ENCODE results near the gene FAM20C.

FAM20C gene

GRCh38 chr7:292226-292625 is 99.9 kb downstream of the FAM20C start:
- Histone ChIP-seq H3K36me3 (no peaks in the 10 kb centered on the region), H3K4me1 (no peaks in the 10 kb centered on the region), H3K9me3 (no peaks in the 10 kb centered on the region), H3K27me3 (peaks cover 61% of the 10 kb centered on the region), H3K4me3 (ENCODE audit: low read depth, low read length) (no peak overlapping the region)
- no peak for TF ChIP-seq CTCF (IDR thresholded peaks at IDR 0.05; ENCODE audit: low read depth, low read length)
- DNase-seq = no peak

GRCh38 chr7:292826-293225 is 100.5 kb downstream of the FAM20C start:
- no peaks in the 10 kb centered on the region for H3K4me1 ChIP-seq
- H3K9me3 ChIP-seq = no peaks in the 10 kb centered on the region
- no peak for TF ChIP-seq CTCF (IDR thresholded peaks at IDR 0.05; ENCODE audit: low read depth, low read length)
- H3K36me3 ChIP-seq = no peaks in the 10 kb centered on the region
- peaks cover 57% of the 10 kb centered on the region for H3K27me3 ChIP-seq
- DNase-seq = no peak
- H3K4me3 ChIP-seq (ENCODE audit: low read depth, low read length) = no peak overlapping the region

DNA sequence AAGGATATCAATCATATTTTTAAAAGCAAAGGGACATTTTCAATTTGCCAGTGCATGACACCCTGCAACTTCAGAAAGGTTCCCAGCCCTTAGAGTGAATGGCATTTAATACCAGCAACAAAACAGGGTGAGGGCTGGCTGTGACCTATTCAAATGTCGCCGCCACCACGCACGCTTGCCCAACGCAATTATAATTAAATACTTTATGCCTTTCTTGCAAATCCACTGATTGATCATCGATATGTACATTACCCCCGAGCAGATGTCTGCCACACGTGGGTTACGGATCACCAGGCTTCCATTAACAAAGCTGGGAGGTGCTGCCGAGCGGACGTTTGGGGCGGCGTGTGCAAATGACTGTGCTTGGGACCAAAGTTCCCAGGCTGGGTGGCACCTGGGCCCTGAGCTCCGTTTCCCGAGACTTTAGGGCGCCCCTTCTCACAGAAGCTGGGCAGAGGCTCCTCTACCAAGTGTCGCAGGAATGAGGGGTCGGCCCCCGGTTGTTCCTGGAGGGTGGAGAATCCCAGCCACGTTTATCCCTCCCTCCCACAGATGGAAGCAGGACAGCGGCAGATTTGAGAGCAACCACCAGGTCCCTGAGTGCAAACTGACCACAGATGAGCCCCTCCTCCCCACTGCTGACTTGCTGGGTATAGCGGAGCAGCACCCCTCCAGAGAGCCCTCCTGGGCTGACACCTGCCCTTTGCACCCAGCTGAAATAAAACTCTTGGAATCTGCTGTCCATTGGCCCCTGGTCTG is 101.5 kb downstream of the FAM20C start:
- Histone ChIP-seq H3K4me1 (no peaks in the 10 kb centered on the region), H3K36me3 (no peaks in the 10 kb centered on the region), H3K4me3 (ENCODE audit: low read depth, low read length) (no peak overlapping the region), H3K27me3 (peaks cover 48% of the 10 kb centered on the region), H3K9me3 (no peaks in the 10 kb centered on the region)
- TF ChIP-seq CTCF (IDR thresholded peaks at IDR 0.05; ENCODE audit: low read depth, low read length) = no peak
- DNase-seq = no peak

DNA sequence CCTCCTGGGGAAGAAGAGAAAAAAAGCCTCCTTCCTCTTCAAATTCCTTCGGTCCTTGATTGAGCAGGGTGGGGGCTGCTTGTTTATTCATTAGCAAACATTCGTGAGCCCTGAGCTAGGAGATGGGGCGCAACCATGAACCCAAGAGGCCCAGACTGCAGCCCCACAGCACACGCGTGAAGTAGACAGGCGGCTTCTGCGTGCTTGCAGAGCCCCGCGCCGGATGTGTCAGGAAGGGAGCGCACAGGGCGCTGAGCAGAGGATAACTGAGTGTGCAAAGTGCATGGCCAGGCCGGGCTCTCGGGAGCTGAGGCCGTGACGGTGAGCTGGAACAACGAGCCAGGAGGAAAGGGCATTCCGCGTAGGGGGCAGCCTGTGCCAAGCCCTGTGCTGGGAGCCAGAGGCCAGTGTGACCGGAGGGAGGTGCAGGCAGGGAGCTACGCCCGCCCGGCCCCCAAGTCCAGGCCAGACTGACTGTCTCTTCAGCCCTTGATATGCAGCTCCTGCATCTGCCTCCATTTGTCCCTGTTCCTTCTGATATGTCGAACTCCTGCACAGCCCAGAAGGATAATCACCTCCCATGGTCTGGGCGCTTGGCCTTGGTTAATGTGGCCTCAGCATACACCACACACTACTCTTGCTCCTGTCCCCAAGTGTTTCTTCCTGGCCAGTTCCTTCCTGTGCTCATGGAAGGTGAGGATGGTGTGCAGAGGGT is 102.2 kb downstream of the FAM20C start:
- Histone ChIP-seq H3K27me3 (peaks cover 41% of the 10 kb centered on the region), H3K36me3 (no peaks in the 10 kb centered on the region), H3K4me3 (ENCODE audit: low read depth, low read length) (no peak overlapping the region), H3K4me1 (no peaks in the 10 kb centered on the region), H3K9me3 (no peaks in the 10 kb centered on the region)
- no peak for TF ChIP-seq CTCF (IDR thresholded peaks at IDR 0.05; ENCODE audit: low read depth, low read length)
- no peak for DNase-seq

- Histone ChIP-seq H3K4me1 (no peaks in the 10 kb centered on the region), H3K27me3 (peaks cover 32% of the 10 kb centered on the region), H3K36me3 (no peaks in the 10 kb centered on the region), H3K4me3 (ENCODE audit: low read depth, low read length) (no peak overlapping the region), H3K9me3 (no peaks in the 10 kb centered on the region)
- TF ChIP-seq CTCF (IDR thresholded peaks at IDR 0.05; ENCODE audit: low read depth, low read length) = no peak
- DNase-seq = no peak
Measured at GRCh38 chr7:295155-296154, 103.1 kb downstream of the FAM20C start.
